ENCODE results near the gene TMEM44.

The TMEM44 gene

GRCh38 chr3:194575484-194576210, 57.6 kb downstream of the TMEM44 start:
- in situ Hi-C loops (cut with MboI; ENCODE audit: low sequenced_read_pairs): no loop called here
- no peak for DNase-seq (ENCODE audit: low spot score in 2 of 2)
- H3K36me3 ChIP-seq (replicated peaks): no peaks in the 10 kb centered on the region
- H3K4me3 ChIP-seq: no peak overlapping the region
- H3K27me3 ChIP-seq (ENCODE audit: low read depth): no peaks in the 10 kb centered on the region
- H3K4me1 ChIP-seq: no peaks in the 10 kb centered on the region; the same call in 1 of the 2 replicates
- H3K9me3 ChIP-seq: no peaks in the 10 kb centered on the region

GRCh38 chr3:194574639-194575483, 58.4 kb downstream of the TMEM44 start:
- in situ Hi-C loops (cut with MboI; ENCODE audit: low sequenced_read_pairs): no loop called here
- H3K4me3 ChIP-seq: no peak overlapping the region
- no peaks in the 10 kb centered on the region for H3K9me3 ChIP-seq
- H3K27me3 ChIP-seq (ENCODE audit: low read depth): no peaks in the 10 kb centered on the region
- DNase-seq (ENCODE audit: low spot score in 2 of 2): no peak
- H3K4me1 ChIP-seq: no peaks in the 10 kb centered on the region; the same call in 1 of the 2 replicates
- no peaks in the 10 kb centered on the region for H3K36me3 ChIP-seq (replicated peaks)

- no peaks in the 10 kb centered on the region for H3K36me3 ChIP-seq (replicated peaks)
- H3K4me3 ChIP-seq: no peak overlapping the region
- no peaks in the 10 kb centered on the region for H3K9me3 ChIP-seq
- H3K4me1 ChIP-seq: no peaks in the 10 kb centered on the region; the same call in 1 of the 2 replicates
- H3K27me3 ChIP-seq (ENCODE audit: low read depth): no peaks in the 10 kb centered on the region
- in situ Hi-C loops (cut with MboI; ENCODE audit: low sequenced_read_pairs): no loop called here
- peak in 1 of 2 experiments; percentile 40 for DNase-seq (ENCODE audit: low spot score in 2 of 2)
Measured at GRCh38 chr3:194573680-194574437, 59.4 kb downstream of the TMEM44 start.

GRCh38 chr3:194572944-194573491, 60.2 kb downstream of the TMEM44 start:
- H3K4me1 ChIP-seq: no peaks in the 10 kb centered on the region; the same call in 1 of the 2 replicates
- no peaks in the 10 kb centered on the region for H3K36me3 ChIP-seq (replicated peaks)
- in situ Hi-C loops (cut with MboI; ENCODE audit: low sequenced_read_pairs): no loop called here
- no peaks in the 10 kb centered on the region for H3K27me3 ChIP-seq (ENCODE audit: low read depth)
- H3K4me3 ChIP-seq: no peak overlapping the region
- H3K9me3 ChIP-seq: no peaks in the 10 kb centered on the region
- no peak for DNase-seq (ENCODE audit: low spot score in 2 of 2)

GRCh38 chr3:194572143-194572789, 61.0 kb downstream of the TMEM44 start:
- H3K4me3 ChIP-seq: no peak overlapping the region
- H3K4me1 ChIP-seq: no peaks in the 10 kb centered on the region; the same call in 1 of the 2 replicates
- no peaks in the 10 kb centered on the region for H3K9me3 ChIP-seq
- H3K27me3 ChIP-seq (ENCODE audit: low read depth): no peaks in the 10 kb centered on the region
- in situ Hi-C loops (cut with MboI; ENCODE audit: low sequenced_read_pairs): no loop called here
- H3K36me3 ChIP-seq (replicated peaks): no peaks in the 10 kb centered on the region
- DNase-seq (ENCODE audit: low spot score in 2 of 2): no peak

- Histone ChIP-seq H3K36me3 (replicated peaks) (no peaks in the 10 kb centered on the region), H3K9me3 (no peaks in the 10 kb centered on the region), H3K4me3 (no peak overlapping the region), H3K27me3 (ENCODE audit: low read depth) (no peaks in the 10 kb centered on the region), H3K4me1 (no peaks in the 10 kb centered on the region; the same call in 1 of the 2 replicates)
- DNase-seq (ENCODE audit: low spot score in 2 of 2): no peak
- in situ Hi-C loops (cut with MboI; ENCODE audit: low sequenced_read_pairs): no loop called here
Measured at GRCh38 chr3:194571491-194572142, 61.6 kb downstream of the TMEM44 start.

GRCh38 chr3:194570898-194571297, 62.3 kb downstream of the TMEM44 start:
- no peak overlapping the region for H3K4me3 ChIP-seq
- no peaks in the 10 kb centered on the region for H3K9me3 ChIP-seq
- no peaks in the 10 kb centered on the region for H3K36me3 ChIP-seq (replicated peaks)
- no peak for DNase-seq (ENCODE audit: low spot score in 2 of 2)
- no peaks in the 10 kb centered on the region for H3K27me3 ChIP-seq (ENCODE audit: low read depth)
- H3K4me1 ChIP-seq: no peaks in the 10 kb centered on the region; the same call in 1 of the 2 replicates
- in situ Hi-C loops (cut with MboI; ENCODE audit: low sequenced_read_pairs): no loop called here

- Histone ChIP-seq H3K9me3 (no peaks in the 10 kb centered on the region), H3K36me3 (replicated peaks) (no peaks in the 10 kb centered on the region), H3K4me1 (no peaks in the 10 kb centered on the region; the same call in 1 of the 2 replicates), H3K4me3 (no peak overlapping the region), H3K27me3 (ENCODE audit: low read depth) (no peaks in the 10 kb centered on the region)
- no peak for DNase-seq (ENCODE audit: low spot score in 2 of 2)
- in situ Hi-C loops (cut with MboI; ENCODE audit: low sequenced_read_pairs): no loop called here
Measured at GRCh38 chr3:194570235-194570634, 63.0 kb downstream of the TMEM44 start.

- no peaks in the 10 kb centered on the region for H3K36me3 ChIP-seq (replicated peaks)
- H3K4me3 ChIP-seq: no peak overlapping the region
- no peaks in the 10 kb centered on the region; the same call in 1 of the 2 replicates for H3K4me1 ChIP-seq
- no peaks in the 10 kb centered on the region for H3K27me3 ChIP-seq (ENCODE audit: low read depth)
- in situ Hi-C loops (cut with MboI; ENCODE audit: low sequenced_read_pairs): no loop called here
- no peaks in the 10 kb centered on the region for H3K9me3 ChIP-seq
- DNase-seq (ENCODE audit: low spot score in 2 of 2): no peak
Measured at GRCh38 chr3:194569252-194569651, 64.0 kb downstream of the TMEM44 start.

- DNase-seq (ENCODE audit: low spot score in 2 of 2): no peak
- Histone ChIP-seq H3K36me3 (replicated peaks) (no peaks in the 10 kb centered on the region), H3K9me3 (no peaks in the 10 kb centered on the region), H3K4me1 (no peaks in the 10 kb centered on the region; the same call in 1 of the 2 replicates), H3K27me3 (ENCODE audit: low read depth) (no peaks in the 10 kb centered on the region), H3K4me3 (no peak overlapping the region)
- in situ Hi-C loops (cut with MboI; ENCODE audit: low sequenced_read_pairs): no loop called here
Measured at GRCh38 chr3:194565597-194566190, 67.5 kb downstream of the TMEM44 start.

GRCh38 chr3:194562986-194563385, 70.2 kb downstream of the TMEM44 start:
- no peak for DNase-seq (ENCODE audit: low spot score in 2 of 2)
- in situ Hi-C loops (cut with MboI; ENCODE audit: low sequenced_read_pairs): no loop called here
- Histone ChIP-seq H3K27me3 (ENCODE audit: low read depth) (no peaks in the 10 kb centered on the region), H3K4me1 (no peaks in the 10 kb centered on the region; the same call in 1 of the 2 replicates), H3K4me3 (no peak overlapping the region), H3K36me3 (replicated peaks) (no peaks in the 10 kb centered on the region), H3K9me3 (no peaks in the 10 kb centered on the region)

GRCh38 chr3:194561306-194561974, 71.8 kb downstream of the TMEM44 start:
- no peaks in the 10 kb centered on the region; the same call in 1 of the 2 replicates for H3K4me1 ChIP-seq
- no peaks in the 10 kb centered on the region for H3K9me3 ChIP-seq
- DNase-seq (ENCODE audit: low spot score in 2 of 2): no peak
- no peaks in the 10 kb centered on the region for H3K36me3 ChIP-seq (replicated peaks)
- in situ Hi-C loops (cut with MboI; ENCODE audit: low sequenced_read_pairs): no loop called here
- H3K27me3 ChIP-seq (ENCODE audit: low read depth): no peaks in the 10 kb centered on the region
- H3K4me3 ChIP-seq: no peak overlapping the region
